Kidney epithelial cell (primary cell): ENCODE measurements around the gene STAT5B. TPM values are rescaled to one million over a fixed set of nuclear protein-coding genes. Genes with fewer than 3 reads are reported as not detected.
"Not testable (repeated sequence)": the region's sequence is repeated elsewhere in the genome, so short reads cannot be mapped to it uniquely, and the experiment has no call there.

ENCODE experiments used
- DNase-seq: peaks from one replicate; pipeline ENCODE4 v3.0.0-alpha.2; 2010; ENCODE audit warnings: low read depth
- H3K27me3 ChIP-seq: 2 replicates; pipeline ENCODE4 v1.6.0; 2011; ENCODE audit warnings: low read length; ENCODE audit not compliant: control insufficient read depth, insufficient read depth
- H3K36me3 ChIP-seq: 2 replicates; pipeline ENCODE4 v1.5.1; 2011; ENCODE audit warnings: low read length; ENCODE audit not compliant: control insufficient read depth, insufficient read depth
- H3K4me3 ChIP-seq: 2 replicates; pipeline ENCODE4 v1.5.1; 2011; ENCODE audit warnings: low read depth, mild to moderate bottlenecking, control low read depth, low read length
- total RNA-seq: library from RNA; depleted of rRNA; stranded (reverse); fragments of >200 nt; gene quantifications from 2 replicates; pipeline ENCODE4 v1.2.3, GENCODE V29; 2015
- TF ChIP-seq, protein P1 (sequence below): IDR thresholded peaks from 2 replicates; pipeline ENCODE4 v1.5.1; 2011; ENCODE audit warnings: mild to moderate bottlenecking, moderate library complexity, low read length, control low read depth, inconsistent platforms; ENCODE audit not compliant: insufficient read depth, poor library complexity, severe bottlenecking

Gene STAT5B
- total RNA-seq, 1 donor from 2014 or later: 27.5 TPM

DNA sequence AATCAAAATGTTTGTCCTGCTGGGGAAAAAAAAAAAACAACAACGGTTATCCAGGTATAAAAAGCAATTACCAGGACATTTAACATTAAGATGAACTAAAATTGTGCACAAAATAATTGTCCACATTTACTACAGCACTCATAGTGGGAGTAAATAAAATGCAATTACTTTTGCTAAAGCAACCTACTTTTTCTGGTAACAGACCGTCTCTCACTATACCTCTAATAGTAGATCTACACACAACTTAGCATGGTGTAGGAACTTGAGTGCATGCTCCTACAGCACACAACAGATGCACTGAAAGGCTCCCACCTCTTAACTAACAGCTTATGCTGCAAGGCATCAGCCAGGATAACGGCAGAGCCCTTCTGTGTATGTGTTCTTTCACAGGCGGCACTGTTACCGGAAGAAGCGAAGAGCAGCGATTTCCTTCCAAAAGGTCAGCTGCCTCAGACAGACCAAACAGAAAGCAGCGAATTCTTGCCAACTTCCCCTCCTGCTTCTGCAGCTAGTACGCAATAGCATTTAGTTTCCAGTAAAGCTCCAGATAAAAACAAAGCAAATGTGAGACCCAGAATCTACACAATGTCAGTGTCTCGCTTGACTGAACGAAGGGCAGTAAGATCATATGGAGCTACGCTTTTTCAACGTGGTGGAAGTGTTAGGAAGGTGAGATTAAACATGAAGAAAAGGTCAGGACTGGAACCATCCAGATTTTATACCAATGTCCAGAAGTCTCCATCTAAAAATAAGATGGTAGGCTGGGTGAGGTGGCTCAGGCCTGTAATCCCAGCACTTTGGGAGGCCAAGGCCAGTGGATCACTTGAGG, 27.6 kb downstream of the STAT5B start:
- DNase-seq: no peak

DNA sequence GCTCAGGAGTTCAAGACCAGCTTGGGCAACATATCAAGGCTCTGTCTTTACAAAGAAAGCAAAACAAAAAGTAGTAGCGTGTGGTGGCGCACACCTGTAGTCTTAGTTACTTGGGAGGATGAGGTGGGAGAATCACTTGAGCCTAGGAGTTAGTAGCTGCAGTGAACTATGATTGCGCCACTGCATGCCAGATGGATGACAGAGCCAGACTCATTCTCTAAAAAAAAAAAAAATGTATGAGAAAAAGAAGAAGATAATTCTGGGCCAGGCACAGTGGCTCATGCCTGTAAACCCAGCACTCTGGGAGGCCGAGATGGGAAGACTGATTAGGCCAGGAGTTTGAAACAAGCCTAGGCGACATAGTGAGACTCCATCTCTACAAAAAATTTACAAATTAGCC, 28.5 kb downstream of the STAT5B start:
- Histone ChIP-seq H3K27me3 (no peaks in the 10 kb centered on the region), H3K4me3 (no peak overlapping the region), H3K36me3 (no peaks in the 10 kb centered on the region)
- no peak for DNase-seq
- TF ChIP-seq, protein P1, sequence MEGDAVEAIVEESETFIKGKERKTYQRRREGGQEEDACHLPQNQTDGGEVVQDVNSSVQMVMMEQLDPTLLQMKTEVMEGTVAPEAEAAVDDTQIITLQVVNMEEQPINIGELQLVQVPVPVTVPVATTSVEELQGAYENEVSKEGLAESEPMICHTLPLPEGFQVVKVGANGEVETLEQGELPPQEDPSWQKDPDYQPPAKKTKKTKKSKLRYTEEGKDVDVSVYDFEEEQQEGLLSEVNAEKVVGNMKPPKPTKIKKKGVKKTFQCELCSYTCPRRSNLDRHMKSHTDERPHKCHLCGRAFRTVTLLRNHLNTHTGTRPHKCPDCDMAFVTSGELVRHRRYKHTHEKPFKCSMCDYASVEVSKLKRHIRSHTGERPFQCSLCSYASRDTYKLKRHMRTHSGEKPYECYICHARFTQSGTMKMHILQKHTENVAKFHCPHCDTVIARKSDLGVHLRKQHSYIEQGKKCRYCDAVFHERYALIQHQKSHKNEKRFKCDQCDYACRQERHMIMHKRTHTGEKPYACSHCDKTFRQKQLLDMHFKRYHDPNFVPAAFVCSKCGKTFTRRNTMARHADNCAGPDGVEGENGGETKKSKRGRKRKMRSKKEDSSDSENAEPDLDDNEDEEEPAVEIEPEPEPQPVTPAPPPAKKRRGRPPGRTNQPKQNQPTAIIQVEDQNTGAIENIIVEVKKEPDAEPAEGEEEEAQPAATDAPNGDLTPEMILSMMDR: no peak

More for the DNA sequence above, 27.6 kb downstream of the STAT5B start:
- TF ChIP-seq, protein P1: no peak
- Histone ChIP-seq H3K4me3 (peak overlapping the region; percentile 16), H3K27me3 (no peaks in the 10 kb centered on the region), H3K36me3 (no peaks in the 10 kb centered on the region)

DNA sequence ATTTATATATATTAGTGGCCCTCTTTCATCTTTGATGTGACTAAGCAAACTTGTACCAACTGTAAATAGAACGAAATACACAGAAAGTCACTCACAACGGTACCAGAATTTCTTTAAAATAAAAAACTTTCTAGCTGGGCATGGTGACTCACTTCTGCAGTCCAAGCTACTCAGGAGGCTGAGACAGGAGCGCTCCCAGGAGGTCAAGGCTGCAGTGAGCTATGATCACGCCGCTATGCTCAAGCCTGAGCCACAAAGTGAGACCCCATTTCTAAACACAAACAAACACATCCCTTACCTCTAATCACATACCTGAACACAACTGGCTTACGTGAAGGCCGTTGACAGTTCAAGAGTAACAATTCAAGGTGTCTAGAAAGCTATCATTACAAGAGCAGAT, 29.7 kb downstream of the STAT5B start:
- Histone ChIP-seq H3K4me3 (no peak overlapping the region), H3K27me3 (no peaks in the 10 kb centered on the region), H3K36me3 (no peaks in the 10 kb centered on the region)
- no peak for DNase-seq
- TF ChIP-seq, protein P1: no peak

DNA sequence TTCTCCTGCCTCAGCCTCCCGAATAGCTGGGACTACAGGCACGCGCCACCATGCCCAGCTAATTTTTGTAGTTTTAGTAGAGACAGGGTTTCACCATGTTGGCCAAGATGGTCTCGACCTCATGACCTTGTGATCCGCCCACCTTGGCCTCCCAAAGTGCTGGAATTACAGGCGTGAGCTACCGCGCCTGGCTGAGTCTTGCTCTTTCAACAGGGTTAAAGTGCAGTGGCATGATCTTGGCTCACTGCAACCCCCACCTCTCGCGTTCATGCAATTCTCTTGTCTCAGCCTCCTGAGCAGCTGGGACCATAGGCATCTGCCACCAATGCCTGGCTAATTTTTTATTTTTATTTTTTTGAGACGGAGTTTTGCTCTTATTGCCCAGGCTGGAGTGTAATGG, 31.0 kb downstream of the STAT5B start:
- not testable (repeated sequence) for DNase-seq

DNA sequence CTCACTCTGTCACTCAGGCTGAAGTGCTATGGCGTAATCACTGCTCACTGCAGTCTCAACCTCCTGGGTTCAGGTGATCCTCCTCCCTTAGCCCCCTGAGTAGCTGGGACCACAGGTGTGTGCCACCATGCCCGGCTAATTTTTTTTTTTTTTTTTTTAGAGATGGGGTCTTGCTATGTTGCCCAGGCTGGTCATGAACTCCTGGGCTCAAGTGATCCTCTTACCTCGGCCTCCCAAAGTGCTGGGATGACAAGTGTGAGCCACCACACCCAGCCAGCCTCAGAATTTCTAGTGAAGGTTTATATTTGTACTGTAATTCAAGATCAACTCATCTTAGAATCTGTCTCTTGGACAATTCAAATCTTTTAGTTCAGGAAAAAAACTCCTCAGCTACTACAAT, 32.1 kb downstream of the STAT5B start:
- not testable (repeated sequence) for DNase-seq, H3K27me3 ChIP-seq, H3K4me3 ChIP-seq, H3K36me3 ChIP-seq

More for the DNA sequence above, 31.0 kb downstream of the STAT5B start:
- H3K4me3 ChIP-seq, H3K27me3 ChIP-seq, H3K36me3 ChIP-seq: not testable (repeated sequence)

DNA sequence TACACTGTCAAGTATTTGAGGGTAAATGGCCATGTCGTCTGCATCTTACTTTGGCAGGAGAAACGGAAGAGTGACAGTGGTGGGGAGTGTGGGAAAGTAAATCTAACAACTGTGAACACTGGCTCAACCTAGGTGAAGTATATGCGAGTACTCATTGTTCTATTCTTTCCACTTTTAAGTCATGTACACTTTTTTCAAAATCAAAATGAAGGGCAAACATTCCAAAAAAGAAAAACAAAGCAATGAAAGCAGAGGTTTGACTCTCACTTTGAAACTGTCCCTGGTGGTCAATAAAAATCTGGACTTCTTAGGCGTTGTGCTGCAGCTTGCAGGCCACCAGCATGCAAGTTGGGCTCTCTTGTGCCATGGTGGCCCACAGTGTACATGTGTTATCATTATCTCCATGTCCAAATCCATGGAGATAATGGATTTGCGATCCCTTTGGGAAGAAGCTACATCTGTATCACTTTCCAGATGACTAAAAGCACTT, 32.7 kb downstream of the STAT5B start:
- TF ChIP-seq, protein P1: no peak
- DNase-seq: no peak
- no peaks in the 10 kb centered on the region for H3K36me3 ChIP-seq
- H3K27me3 ChIP-seq: no peaks in the 10 kb centered on the region
- no peak overlapping the region for H3K4me3 ChIP-seq

DNA sequence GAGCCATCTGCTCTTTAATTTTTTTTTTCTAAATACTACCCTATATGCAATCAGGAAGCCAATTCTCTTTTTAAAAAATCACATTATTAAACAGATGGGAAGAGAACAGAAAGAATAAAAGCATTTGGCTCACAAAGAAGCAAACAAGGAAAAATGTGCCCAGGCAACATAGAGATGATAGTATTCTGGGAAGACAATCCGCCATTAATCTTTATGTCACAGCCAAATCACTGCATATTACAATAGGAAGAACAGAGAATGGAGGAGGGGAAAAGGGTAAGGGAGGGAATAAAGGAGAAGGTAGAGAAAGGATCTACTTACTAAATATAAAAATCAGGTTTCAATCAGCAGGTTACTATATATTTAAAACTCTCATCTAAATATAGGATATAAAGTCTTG, 34.3 kb downstream of the STAT5B start:
- H3K27me3 ChIP-seq: no peaks in the 10 kb centered on the region
- DNase-seq: no peak
- TF ChIP-seq, protein P1: no peak
- H3K4me3 ChIP-seq: no peak overlapping the region
- H3K36me3 ChIP-seq: no peaks in the 10 kb centered on the region

DNA sequence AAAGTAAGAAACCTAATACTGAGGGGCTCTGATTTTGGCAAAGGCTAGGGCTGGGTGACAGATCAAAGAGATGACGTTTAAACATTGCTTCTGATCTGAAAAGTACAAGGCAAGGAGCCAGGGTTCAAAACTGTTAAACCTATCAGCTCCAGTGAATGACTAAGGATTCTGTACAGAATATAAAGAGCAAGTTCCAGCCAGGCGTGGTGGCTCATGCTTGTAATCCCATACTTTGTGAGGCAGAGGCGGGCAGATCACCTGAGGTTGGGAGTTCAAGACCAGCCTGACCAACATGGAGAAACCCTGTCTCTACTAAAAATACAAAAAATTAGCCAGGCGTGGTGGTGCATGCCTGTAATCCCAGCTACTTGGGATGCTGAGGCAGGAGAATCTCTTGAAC, 35.3 kb downstream of the STAT5B start:
- not testable (repeated sequence) for H3K4me3 ChIP-seq, H3K36me3 ChIP-seq, DNase-seq, H3K27me3 ChIP-seq
